IMR-90 (cell line): Measurements from ENCODE around the gene FAM199X. TPM values are rescaled to one million over a fixed set of nuclear protein-coding genes. Genes with fewer than 3 reads are reported as not detected.

ENCODE experiments used
- ATAC-seq: fragments of 200-7000 bp; cut with Tn5 transposase; 2 replicates; pipeline ENCODE4 v1.9.1; 2020; ENCODE audit warnings: low read depth, mild to moderate bottlenecking, moderate library complexity
- BruUV-seq: library from RNA; stranded (reverse); fragments of 400-500 nt; replicated peaks from 2 replicates; lab custom pipeline; 2021; lab: Mats Ljungman, UMichigan
- CTCF ChIA-PET: fragments of 300-600 bp; formaldehyde crosslinking; extraction: SDS; loops from one replicate; lab custom pipeline; 2021; ENCODE audit warnings: antibody characterized with exemption; lab: Yijun Ruan, JAX
- POLR2A ChIA-PET: fragments of 300-600 bp; sonication (Branson Sonifier 250); formaldehyde crosslinking; loops from one replicate; lab custom pipeline; 2022; ENCODE audit warnings: antibody characterized with exemption; ENCODE audit not compliant: unreplicated experiment; lab: Charles Lee
- DNase-seq: peaks from one replicate; pipeline ENCODE4 v3.0.0; 2013
- H2AFZ ChIP-seq: replicated peaks from 2 replicates; pipeline ENCODE3; 2013; ENCODE audit warnings: low read length, mild to moderate bottlenecking; ENCODE audit not compliant: poor library complexity
- H2AK5ac ChIP-seq: 2 replicates; pipeline ENCODE4 v1.6.1; 2013; ENCODE audit warnings: low read depth, low read length, inconsistent platforms
- H2AK9ac ChIP-seq: replicated peaks from 2 replicates; pipeline ENCODE3; 2013; ENCODE audit warnings: mild to moderate bottlenecking, low read depth, low read length, moderate library complexity; ENCODE audit not compliant: poor library complexity
- H2BK120ac ChIP-seq: 2 replicates; pipeline ENCODE4 v1.6.1; 2013; ENCODE audit warnings: low read depth, low read length, inconsistent platforms
- H2BK15ac ChIP-seq: 3 replicates; pipeline ENCODE4 v1.6.1; 2013; ENCODE audit warnings: low read depth, low read length, inconsistent platforms
- H2BK20ac ChIP-seq: 2 replicates; pipeline ENCODE4 v1.6.1; 2013; ENCODE audit warnings: low read depth, mild to moderate bottlenecking, inconsistent platforms, low read length, moderate library complexity
- H2BK5ac ChIP-seq: 2 replicates; pipeline ENCODE4 v1.6.1; 2013; ENCODE audit warnings: mild to moderate bottlenecking, low read depth, low read length, inconsistent platforms; ENCODE audit not compliant: poor library complexity, severe bottlenecking
- H3K14ac ChIP-seq: replicated peaks from 2 replicates; pipeline ENCODE4 v1.6.1; 2013; ENCODE audit warnings: low read depth, low read length, inconsistent platforms
- H3K18ac ChIP-seq: 2 replicates; pipeline ENCODE4 v1.6.1; 2013; ENCODE audit warnings: low read depth, low read length, control low read depth
- H3K23ac ChIP-seq: 2 replicates; pipeline ENCODE4 v1.6.1; 2013; ENCODE audit warnings: low read depth, low read length, inconsistent platforms
- H3K27ac ChIP-seq: 2 replicates; pipeline ENCODE4 v1.5.1; 2013; ENCODE audit warnings: mild to moderate bottlenecking, control low read depth, low read length; ENCODE audit not compliant: insufficient read depth
- H3K27me3 ChIP-seq: 2 replicates; pipeline ENCODE4 v1.6.1; 2013; ENCODE audit warnings: low read length; ENCODE audit not compliant: control insufficient read depth, insufficient read depth
- H3K36me3 ChIP-seq: 2 replicates; pipeline ENCODE4 v1.6.1; 2013; ENCODE audit warnings: low read length, mixed read lengths; ENCODE audit not compliant: control insufficient read depth, insufficient read depth
- H3K4ac ChIP-seq: 2 replicates; pipeline ENCODE4 v1.6.1; 2013; ENCODE audit warnings: low read depth, low read length, inconsistent platforms
- H3K4me1 ChIP-seq: 2 replicates; pipeline ENCODE4 v1.6.1; 2013; ENCODE audit warnings: low read length, mixed read lengths; ENCODE audit not compliant: control insufficient read depth, insufficient read depth
- H3K4me2 ChIP-seq: 2 replicates; pipeline ENCODE4 v1.6.1; 2013; ENCODE audit warnings: low read depth, mild to moderate bottlenecking, control low read depth, low read length, moderate library complexity
- H3K4me3 ChIP-seq: 2 replicates; pipeline ENCODE4 v1.5.1; 2013; ENCODE audit warnings: low read depth, mild to moderate bottlenecking, control low read depth, low read length, moderate library complexity; ENCODE audit not compliant: insufficient read depth
- H3K56ac ChIP-seq: 2 replicates; pipeline ENCODE4 v1.6.1; 2013; ENCODE audit warnings: low read length, inconsistent platforms; ENCODE audit not compliant: insufficient read depth; ENCODE audit errors: extremely low read depth
- H3K79me1 ChIP-seq, 2 experiments: 2 replicates each; pipeline ENCODE4 v1.6.1; 2013; ENCODE audit warnings: low read length in 2 of 2, inconsistent platforms in 1 of 2, low read depth in 1 of 2
- H3K9ac ChIP-seq: 2 replicates; pipeline ENCODE4 v1.6.1; 2013; ENCODE audit warnings: low read depth, low read length, control low read depth
- H3K9me1 ChIP-seq: 2 replicates; pipeline ENCODE4 v1.6.1; 2013; ENCODE audit warnings: low read length, inconsistent platforms; ENCODE audit not compliant: insufficient read depth
- H3K9me3 ChIP-seq: 2 replicates; pipeline ENCODE4 v1.6.1; 2013; ENCODE audit warnings: low read length; ENCODE audit not compliant: control insufficient read depth, insufficient read depth
- H4K20me1 ChIP-seq: 2 replicates; pipeline ENCODE4 v1.6.1; 2013; ENCODE audit warnings: low read length, inconsistent platforms; ENCODE audit not compliant: insufficient read depth
- H4K5ac ChIP-seq: 2 replicates; pipeline ENCODE4 v1.6.1; 2013; ENCODE audit warnings: mild to moderate bottlenecking, low read depth, low read length, control low read depth
- H4K8ac ChIP-seq, 2 experiments: 2 replicates each; pipeline ENCODE4 v1.6.1; 2013; ENCODE audit warnings: low read depth in 2 of 2, low read length in 2 of 2, control low read depth in 1 of 2, inconsistent platforms in 1 of 2
- H4K91ac ChIP-seq: 2 replicates; pipeline ENCODE4 v1.6.1; 2013; ENCODE audit warnings: low read depth, low read length, inconsistent platforms; ENCODE audit not compliant: insufficient read depth
- BHLHE40 ChIP-seq: fragments of 150-350 bp; IDR thresholded peaks from 2 replicates; pipeline ENCODE4 v1.6.1; 2016; ENCODE audit warnings: mild to moderate bottlenecking, low read depth, low read length
- CEBPB ChIP-seq: IDR thresholded peaks from 2 replicates; pipeline ENCODE4 v1.6.1; 2012; ENCODE audit warnings: low read depth, low read length, improper control_type of control experiment
- CHD1 ChIP-seq: IDR thresholded peaks from 2 replicates; pipeline ENCODE4 v1.6.1; 2012; ENCODE audit warnings: low read depth, low read length, improper control_type of control experiment
- CTCF ChIP-seq: conservative IDR thresholded peaks from 2 replicates; pipeline ENCODE4 v1.5.1; 2012; ENCODE audit warnings: mild to moderate bottlenecking, low read depth, low read length, improper control_type of control experiment
- ELK1 ChIP-seq: fragments of 150-350 bp; IDR thresholded peaks from 2 replicates; pipeline ENCODE4 v1.6.1; 2016; ENCODE audit warnings: low read depth, mild to moderate bottlenecking, low read length, moderate library complexity, borderline replicate concordance
- FOS ChIP-seq: fragments of 150-350 bp; IDR thresholded peaks from 2 replicates; pipeline ENCODE4 v1.6.1; 2016; ENCODE audit warnings: low read depth, low read length
- MAFK ChIP-seq: IDR thresholded peaks from 2 replicates; pipeline ENCODE4 v1.6.1; 2012; ENCODE audit warnings: low read depth, low read length, improper control_type of control experiment
- MAZ ChIP-seq: IDR thresholded peaks from 2 replicates; pipeline ENCODE4 v1.6.1; 2012; ENCODE audit warnings: low read depth, mild to moderate bottlenecking, low read length, improper control_type of control experiment, moderate library complexity, borderline replicate concordance
- MXI1 ChIP-seq: IDR thresholded peaks from 2 replicates; pipeline ENCODE4 v1.6.1; 2012; ENCODE audit warnings: low read depth, mild to moderate bottlenecking, low read length, moderate library complexity, borderline replicate concordance
- NFE2L2 ChIP-seq: fragments of 150-350 bp; IDR thresholded peaks from 2 replicates; pipeline ENCODE4 v1.6.1; 2016; ENCODE audit warnings: low read depth, mild to moderate bottlenecking, low read length
- POLR2A ChIP-seq: IDR thresholded peaks from 2 replicates; pipeline ENCODE4 v1.6.1; 2012; ENCODE audit warnings: mild to moderate bottlenecking, low read depth, low read length
- RAD21 ChIP-seq: IDR thresholded peaks from 2 replicates; pipeline ENCODE4 v1.6.1; 2012; ENCODE audit warnings: low read length, improper control_type of control experiment
- RCOR1 ChIP-seq: IDR thresholded peaks from 2 replicates; pipeline ENCODE4 v1.6.1; 2012; ENCODE audit warnings: mild to moderate bottlenecking, low read length, improper control_type of control experiment; ENCODE audit not compliant: insufficient replicate concordance
- RFX5 ChIP-seq: IDR thresholded peaks from 2 replicates; pipeline ENCODE4 v1.8.0; 2012; ENCODE audit warnings: low read depth, mild to moderate bottlenecking, low read length, moderate library complexity
- SMC3 ChIP-seq: fragments of 150-350 bp; IDR thresholded peaks from 2 replicates; pipeline ENCODE4 v1.6.1; 2016; ENCODE audit warnings: low read depth, mild to moderate bottlenecking, antibody characterized with exemption, low read length, moderate library complexity
- WGBS, 2 experiments: methylation state at CpG; one replicate each; pipeline versions ENCODE4 v1.1.5 to v1.1.7; 2013; ENCODE audit warnings: missing lambda C conversion rate in 2 of 2; ENCODE audit not compliant: insufficient read length in 1 of 2; ENCODE audit errors: extremely low coverage in 2 of 2; 5-methylcytosine and 5-hydroxymethylcytosine counted together
- dilution Hi-C: fragments of 300-500 bp; cut with HindIII; formaldehyde crosslinking; loops from one replicate; pipeline ENCODE4 v1.14.3; 2018; ENCODE audit warnings: low sequenced_read_pairs; ENCODE audit not compliant: unreplicated experiment
- in situ Hi-C: fragments of 300-500 bp; cut with MboI; formaldehyde crosslinking; loops from 3 replicates; pipeline ENCODE4 v1.14.3; 2019; ENCODE audit warnings: low sequenced_read_pairs, inconsistent platforms, mixed read lengths
- intact Hi-C: fragments of 100-400 bp; cut with micrococcal nuclease; formaldehyde crosslinking; loops from 2 replicates; pipeline ENCODE4 v1.10.0; 2022
- polyA plus RNA-seq, 3 experiments: library from polyadenylated mRNA; depleted of rRNA; stranded (reverse); fragments of >200 nt; gene quantifications; 2 replicates each; pipeline ENCODE4 v1.2.3, GENCODE V29; 2012; ENCODE audit warnings: low replicate concordance in 1 of 3
- total RNA-seq: library from RNA; depleted of rRNA; stranded (reverse); fragments of >200 nt; gene quantifications from 2 replicates; pipeline ENCODE4 v1.2.3, GENCODE V29; 2012
- TF ChIP-seq, protein P1 (sequence below): fragments of 150-350 bp; IDR thresholded peaks from 2 replicates; pipeline ENCODE4 v1.6.1; 2017; ENCODE audit warnings: mild to moderate bottlenecking, antibody characterized with exemption, low read length, low read depth

Gene FAM199X
- total and polyA plus RNA-seq, 2 of the 4 experiments (the other 2 are of a cell fraction): 4.0 to 13.8 TPM

GRCh38 chrX:104187931-104188330, 21.7 kb downstream of the FAM199X start:
- H2AK5ac ChIP-seq: no peak overlapping the region
- H4K20me1 ChIP-seq: no peaks in the 10 kb centered on the region
- H2BK5ac ChIP-seq: no peak overlapping the region
- H3K27ac ChIP-seq: no peak overlapping the region
- no peaks in the 10 kb centered on the region for H3K9me3 ChIP-seq
- intact Hi-C loops: no loop called here
- peaks cover 11% of the 10 kb centered on the region for H3K36me3 ChIP-seq
- no peak for ATAC-seq
- POLR2A ChIA-PET: no interaction called here
- no TSS peak for BruUV-seq
- H3K56ac ChIP-seq: no peak overlapping the region
- 68% methylated on average over 4 of the region's 8 CpGs; no CpG with 5 or more reads in 1 of the 2 experiments for WGBS, 2 experiments
- dilution Hi-C loops: no loop called here
- no peak overlapping the region for H4K5ac ChIP-seq
- H3K4me3 ChIP-seq: no peak overlapping the region
- no peaks in the 10 kb centered on the region for H3K9me1 ChIP-seq
- no peak overlapping the region for H2BK120ac ChIP-seq
- no peak overlapping the region for H2BK15ac ChIP-seq
- CTCF ChIA-PET: no interaction called here
- no peaks in the 10 kb centered on the region; the same call in 1 of the 2 replicates for H3K27me3 ChIP-seq
- no peak overlapping the region for H4K8ac ChIP-seq
- no peaks in the 10 kb centered on the region for H3K79me1 ChIP-seq
- no peak overlapping the region for H3K4me2 ChIP-seq
- no peak overlapping the region for H2AK9ac ChIP-seq
- H3K9ac ChIP-seq: no peak overlapping the region
- H2BK20ac ChIP-seq: no peak overlapping the region
- H3K4ac ChIP-seq: no peak overlapping the region
- TF ChIP-seq RCOR1 (no peak), ELK1 (no peak), MXI1 (no peak), CHD1 (no peak), FOS (no peak), BHLHE40 (no peak), MAZ (no peak), RAD21 (no peak), MAFK (no peak), SMC3 (no peak), CEBPB (no peak), CTCF (no peak), POLR2A (no peak), NFE2L2 (no peak), RFX5 (no peak)
- TF ChIP-seq, protein P1, sequence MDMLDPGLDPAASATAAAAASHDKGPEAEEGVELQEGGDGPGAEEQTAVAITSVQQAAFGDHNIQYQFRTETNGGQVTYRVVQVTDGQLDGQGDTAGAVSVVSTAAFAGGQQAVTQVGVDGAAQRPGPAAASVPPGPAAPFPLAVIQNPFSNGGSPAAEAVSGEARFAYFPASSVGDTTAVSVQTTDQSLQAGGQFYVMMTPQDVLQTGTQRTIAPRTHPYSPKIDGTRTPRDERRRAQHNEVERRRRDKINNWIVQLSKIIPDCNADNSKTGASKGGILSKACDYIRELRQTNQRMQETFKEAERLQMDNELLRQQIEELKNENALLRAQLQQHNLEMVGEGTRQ: no peak
- H2AFZ ChIP-seq: no peak overlapping the region
- no peak overlapping the region for H3K18ac ChIP-seq
- H3K23ac ChIP-seq: no peak overlapping the region
- in situ Hi-C loops: no loop called here
- H3K14ac ChIP-seq: no peak overlapping the region
- H3K4me1 ChIP-seq: no peaks in the 10 kb centered on the region
- no peak overlapping the region for H4K91ac ChIP-seq
- no peak for DNase-seq
